ENCODE measurements around the gene LECT2.

The LECT2 gene

GRCh38 chr5:135954899-135955298 lies at the start of gene LECT2:
Gene LECT2, minus strand, starts transcription at chr5:135954983. Its CDS starts 150 bp downstream, at chr5:135954833.
- no peak for DNase-seq

GRCh38 chr5:136004436-136004835 lies 49.7 kb upstream of the LECT2 start:
- DNase-seq = no peak

- no peak for DNase-seq
These were observed 46.7 kb upstream of the LECT2 start for GRCh38 chr5:136001466-136001981.

- no peak for DNase-seq
These were observed 46.1 kb upstream of the LECT2 start for GRCh38 chr5:136000932-136001331.

- DNase-seq = no peak
These were observed 45.4 kb upstream of the LECT2 start for GRCh38 chr5:136000147-136000546.

- no peak for DNase-seq
These were observed 44.8 kb upstream of the LECT2 start for GRCh38 chr5:135999406-136000139.

- no peak for DNase-seq
These were observed 44.1 kb upstream of the LECT2 start for GRCh38 chr5:135998889-135999288.

- DNase-seq = no peak
These were observed 43.0 kb upstream of the LECT2 start for GRCh38 chr5:135997673-135998335.

GRCh38 chr5:135996611-135997010 lies 41.8 kb upstream of the LECT2 start:
- DNase-seq = no peak

- no peak for DNase-seq
These were observed 41.2 kb upstream of the LECT2 start for GRCh38 chr5:135995976-135996375.

- no peak for DNase-seq
These were observed 39.3 kb upstream of the LECT2 start for GRCh38 chr5:135993880-135994636.

- DNase-seq = no peak
These were observed 38.6 kb upstream of the LECT2 start for GRCh38 chr5:135993335-135993879.

- no peak for DNase-seq
These were observed 36.6 kb upstream of the LECT2 start for GRCh38 chr5:135991429-135991828.

GRCh38 chr5:135990528-135991255 lies 35.9 kb upstream of the LECT2 start:
- no peak for DNase-seq

- DNase-seq = no peak
These were observed 34.9 kb upstream of the LECT2 start for GRCh38 chr5:135989686-135990085.

- no peak for DNase-seq
These were observed 33.8 kb upstream of the LECT2 start for GRCh38 chr5:135988546-135988945.

GRCh38 chr5:135986891-135987401 lies 32.2 kb upstream of the LECT2 start:
- DNase-seq = no peak

- DNase-seq = no peak
These were observed 31.6 kb upstream of the LECT2 start for GRCh38 chr5:135986401-135986800.

- no peak for DNase-seq
These were observed 31.2 kb upstream of the LECT2 start for GRCh38 chr5:135985951-135986350.

GRCh38 chr5:135980620-135981019 lies 25.8 kb upstream of the LECT2 start:
- no peak for DNase-seq

GRCh38 chr5:135979510-135979909 lies 24.7 kb upstream of the LECT2 start:
- no peak for DNase-seq

GRCh38 chr5:135978993-135979392 lies 24.2 kb upstream of the LECT2 start:
- DNase-seq = no peak

Measured in NCI-H345 (cell line).